CD14-positive monocyte (primary cell): Measurements from ENCODE around the gene ANKRD40. TPM values are rescaled to one million over a fixed set of nuclear protein-coding genes. Genes with fewer than 3 reads are reported as not detected.

ENCODE experiments used
- DNase-seq, 3 donors: peaks; one replicate each; pipeline ENCODE4 v3.0.0-alpha.2; 2011 to 2022
- H2AFZ ChIP-seq: 2 replicates; pipeline ENCODE4 v1.6.0; 2012; ENCODE audit warnings: mild to moderate bottlenecking, low read depth, low read length, inconsistent platforms; ENCODE audit not compliant: insufficient read depth, poor library complexity, severe bottlenecking
- H3K27ac ChIP-seq, 2 donors: 1 replicate in 1 of 2; 2 replicates in 1 of 2; pipeline ENCODE4 v1.5.1; 2012 to 2013; ENCODE audit warnings: low read length in 2 of 2, control low read depth in 1 of 2, inconsistent platforms in 1 of 2, low read depth in 1 of 2, mild to moderate bottlenecking in 1 of 2
- H3K27me3 ChIP-seq, 2 donors: one replicate each; pipeline versions ENCODE4 v1.6.0 to v1.6.1; 2011 to 2013; ENCODE audit warnings: low read length in 2 of 2; ENCODE audit not compliant: control insufficient read depth in 2 of 2, insufficient read depth in 2 of 2
- H3K36me3 ChIP-seq, 2 donors: replicated peaks in 1 of 2; 1 replicate in 1 of 2; 2 replicates in 1 of 2; pipeline versions ENCODE4 v1.5.1 to v1.6.1; 2012 to 2013; ENCODE audit warnings: low read length in 2 of 2, control low read depth in 1 of 2, inconsistent platforms in 1 of 2, mild to moderate bottlenecking in 1 of 2; ENCODE audit not compliant: insufficient read depth in 2 of 2, control insufficient read depth in 1 of 2
- H3K4me1 ChIP-seq, 2 donors: 1 replicate in 1 of 2; 2 replicates in 1 of 2; pipeline versions ENCODE4 v1.5.1 to v1.6.1; 2012 to 2013; ENCODE audit warnings: low read length in 2 of 2, control low read depth in 1 of 2, inconsistent platforms in 1 of 2, mild to moderate bottlenecking in 1 of 2, moderate library complexity in 1 of 2; ENCODE audit not compliant: insufficient read depth in 2 of 2, control insufficient read depth in 1 of 2
- H3K4me2 ChIP-seq: replicated peaks from 2 replicates; pipeline ENCODE3; 2012; ENCODE audit warnings: low read length, moderate library complexity, mild to moderate bottlenecking; ENCODE audit not compliant: poor library complexity, severe bottlenecking; ENCODE audit errors: extremely low read depth
- H3K4me3 ChIP-seq, 3 experiments: fragments of 200-600 bp in 1 of 3; sonication (generic) in 1 of 3; replicated peaks in 1 of 3; 1 replicate in 2 of 3; 2 replicates in 1 of 3; pipeline ENCODE4 v1.5.1; 2011 to 2013; ENCODE audit warnings: low read length in 3 of 3, mild to moderate bottlenecking in 3 of 3, control low read depth in 2 of 3, low read depth in 2 of 3, inconsistent platforms in 1 of 3, moderate library complexity in 1 of 3
- H3K79me2 ChIP-seq: 2 replicates; pipeline ENCODE4 v1.6.0; 2012; ENCODE audit warnings: mild to moderate bottlenecking, control low read depth, inconsistent platforms, low read length, moderate library complexity; ENCODE audit not compliant: insufficient read depth
- H3K9ac ChIP-seq: 2 replicates; pipeline ENCODE4 v1.6.0; 2017; ENCODE audit warnings: low read length, mild to moderate bottlenecking; ENCODE audit not compliant: insufficient read depth, poor library complexity, severe bottlenecking
- H3K9me3 ChIP-seq, 2 donors: replicated peaks in 1 of 2; 1 replicate in 1 of 2; 2 replicates in 1 of 2; pipeline versions ENCODE4 v1.5.1 to v1.6.1; 2012 to 2013; ENCODE audit warnings: low read length in 2 of 2, control low read depth in 1 of 2; ENCODE audit not compliant: control insufficient read depth in 1 of 2, insufficient read depth in 1 of 2
- H4K20me1 ChIP-seq: 2 replicates; pipeline ENCODE4 v1.6.0; 2012; ENCODE audit warnings: mild to moderate bottlenecking, low read length, control low read depth, moderate library complexity; ENCODE audit not compliant: insufficient read depth
- H3K27ac Mint-ChIP-seq, 7 donors: one replicate each; pipeline ENCODE4 v1.8.0; 2020; ENCODE audit warnings: mild to moderate bottlenecking in 7 of 7, mixed read lengths in 7 of 7, moderate library complexity in 6 of 7, inconsistent platforms in 2 of 7
- H3K27me3 Mint-ChIP-seq, 3 donors: one replicate each; pipeline ENCODE4 v1.8.0; 2021 to 2022; ENCODE audit warnings: low read depth in 3 of 3, mild to moderate bottlenecking in 3 of 3, mixed read lengths in 3 of 3, moderate library complexity in 3 of 3, inconsistent platforms in 1 of 3
- H3K36me3 Mint-ChIP-seq, 2 donors: one replicate each; pipeline ENCODE4 v1.8.0; 2020; ENCODE audit warnings: mixed read lengths in 2 of 2, inconsistent platforms in 1 of 2, mild to moderate bottlenecking in 1 of 2
- H3K4me1 Mint-ChIP-seq: one replicate; pipeline ENCODE4 v1.8.0; 2020; ENCODE audit warnings: mild to moderate bottlenecking, mixed read lengths
- H3K4me3 Mint-ChIP-seq, 2 donors: one replicate each; pipeline ENCODE4 v1.8.0; 2020; ENCODE audit warnings: mild to moderate bottlenecking in 2 of 2, mixed read lengths in 2 of 2, moderate library complexity in 1 of 2
- H3K9me3 Mint-ChIP-seq, 7 donors: one replicate each; pipeline ENCODE4 v1.8.0; 2020 to 2022; ENCODE audit warnings: mixed read lengths in 7 of 7, mild to moderate bottlenecking in 6 of 7, moderate library complexity in 6 of 7, inconsistent platforms in 2 of 7
- WGBS: methylation state at CpG from one replicate; pipeline ENCODE4 v1.1.5; 2013; ENCODE audit warnings: missing lambda C conversion rate; ENCODE audit not compliant: insufficient coverage; 5-methylcytosine and 5-hydroxymethylcytosine counted together
- intact Hi-C, 2 donors: fragments of 100-400 bp; cut with micrococcal nuclease; formaldehyde crosslinking; loops; one replicate each; pipeline versions ENCODE4 v1.15.0 to v1.15.1; 2023
- polyA plus RNA-seq, 3 donors: library from polyadenylated mRNA; depleted of rRNA in 1 of 3; unstranded in 2 of 3; stranded (reverse) in 1 of 3; fragments of 300-500 nt in 2 of 3; fragments of >200 nt in 1 of 3; fragmentation: Illumina TruSeq in 2 of 3; gene quantifications; 1 replicate in 2 of 3; 2 replicates in 1 of 3; pipeline ENCODE4 v1.2.3, GENCODE V29; 2012 to 2021
- TF ChIP-seq, protein P1 (sequence below): fragments of 200-600 bp; IDR thresholded peaks from one replicate; pipeline ENCODE4 v1.8.0; 2022; ENCODE audit warnings: antibody characterized with exemption, mild to moderate bottlenecking

Gene ANKRD40
- polyA plus RNA-seq, 3 donors = 3.4 to 21.8 (median 3.4) TPM

DNA sequence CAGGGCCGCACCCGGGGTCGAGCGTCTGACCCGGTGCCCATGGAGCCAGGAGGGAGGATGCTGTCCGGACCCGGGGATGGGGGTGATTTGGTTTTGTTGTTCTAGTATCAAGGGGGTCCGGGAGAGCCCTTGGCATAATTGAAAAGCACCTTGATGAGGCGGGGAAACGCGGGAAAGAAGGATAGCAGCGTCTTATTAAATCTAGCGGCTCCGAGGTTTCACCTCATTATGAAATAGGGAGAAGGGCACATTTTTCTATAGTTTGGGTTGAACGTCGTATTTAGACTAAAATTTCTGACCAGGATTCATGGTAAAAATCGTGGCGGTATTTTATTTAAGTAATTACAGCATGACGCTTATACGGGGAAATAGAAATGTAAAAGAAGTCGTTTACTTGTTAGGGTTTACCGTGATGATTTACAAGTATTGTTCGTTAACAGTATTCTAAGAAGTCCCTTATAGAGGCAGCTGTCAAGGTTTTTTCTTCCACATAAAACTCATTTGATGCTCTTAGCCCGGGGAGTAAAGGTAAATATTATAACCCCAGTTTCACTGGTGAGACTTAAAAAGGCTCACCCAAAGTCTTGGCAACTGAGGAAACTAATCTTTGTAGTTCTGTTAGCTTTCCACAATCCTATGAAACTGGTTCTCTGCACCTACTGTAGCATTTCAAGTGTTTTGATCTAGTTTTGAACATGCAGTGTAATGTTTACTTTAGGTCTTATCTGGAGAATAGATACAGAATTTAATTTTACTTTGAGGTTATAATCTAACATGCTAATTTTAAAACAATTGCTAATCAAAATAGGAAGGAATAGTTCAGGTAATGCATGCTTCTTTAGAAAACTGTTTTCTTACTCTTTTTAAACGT, 12.4 kb upstream of the ANKRD40 start:
- Histone ChIP-seq H3K36me3 (peaks cover 0 to under 1% of the 10 kb centered on the region in 2 donors), H3K4me1 (peaks cover 49 to 69% of the 10 kb centered on the region in 2 donors), H3K79me2 (peaks cover 64% of the 10 kb centered on the region), H3K9ac (peak overlapping the region; percentile 92), H4K20me1 (peaks cover 51% of the 10 kb centered on the region), H3K27me3 (no peaks in the 10 kb centered on the region), H3K4me3 (peak overlapping the region; percentile 68 to 91 (median 90)), H3K9me3 (no peaks in the 10 kb centered on the region), H3K27ac (peak overlapping the region; percentile 97), H2AFZ (peak overlapping the region; percentile 85), H3K4me2 (peak overlapping the region; percentile 76)
- WGBS = under 1% methylated on average over 20 of the region's 25 CpGs
- TF ChIP-seq, protein P1, sequence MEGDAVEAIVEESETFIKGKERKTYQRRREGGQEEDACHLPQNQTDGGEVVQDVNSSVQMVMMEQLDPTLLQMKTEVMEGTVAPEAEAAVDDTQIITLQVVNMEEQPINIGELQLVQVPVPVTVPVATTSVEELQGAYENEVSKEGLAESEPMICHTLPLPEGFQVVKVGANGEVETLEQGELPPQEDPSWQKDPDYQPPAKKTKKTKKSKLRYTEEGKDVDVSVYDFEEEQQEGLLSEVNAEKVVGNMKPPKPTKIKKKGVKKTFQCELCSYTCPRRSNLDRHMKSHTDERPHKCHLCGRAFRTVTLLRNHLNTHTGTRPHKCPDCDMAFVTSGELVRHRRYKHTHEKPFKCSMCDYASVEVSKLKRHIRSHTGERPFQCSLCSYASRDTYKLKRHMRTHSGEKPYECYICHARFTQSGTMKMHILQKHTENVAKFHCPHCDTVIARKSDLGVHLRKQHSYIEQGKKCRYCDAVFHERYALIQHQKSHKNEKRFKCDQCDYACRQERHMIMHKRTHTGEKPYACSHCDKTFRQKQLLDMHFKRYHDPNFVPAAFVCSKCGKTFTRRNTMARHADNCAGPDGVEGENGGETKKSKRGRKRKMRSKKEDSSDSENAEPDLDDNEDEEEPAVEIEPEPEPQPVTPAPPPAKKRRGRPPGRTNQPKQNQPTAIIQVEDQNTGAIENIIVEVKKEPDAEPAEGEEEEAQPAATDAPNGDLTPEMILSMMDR = no peak
- Mint-ChIP-seq H3K27me3 (no peaks in the 10 kb centered on the region), H3K27ac (peak overlapping the region; percentile 98 to 100 (median 99)), H3K4me3 (peak overlapping the region; percentile 96 to 97), H3K4me1 (peaks cover 58% of the 10 kb centered on the region), H3K9me3 (no peaks in the 10 kb centered on the region), H3K36me3 (peaks cover 3% of the 10 kb centered on the region in 2 donors)
- DNase-seq = no peak
- intact Hi-C loops = loop anchor here (1.0 to 5.0 kb wide), 3 partner anchors 13 to 542 kb away; partner anchors contain the start of genes ANKRD40 (in 2 of the 2), MBTD1 (in 1 of the 2) and UTP18 (in 1 of the 2)

DNA sequence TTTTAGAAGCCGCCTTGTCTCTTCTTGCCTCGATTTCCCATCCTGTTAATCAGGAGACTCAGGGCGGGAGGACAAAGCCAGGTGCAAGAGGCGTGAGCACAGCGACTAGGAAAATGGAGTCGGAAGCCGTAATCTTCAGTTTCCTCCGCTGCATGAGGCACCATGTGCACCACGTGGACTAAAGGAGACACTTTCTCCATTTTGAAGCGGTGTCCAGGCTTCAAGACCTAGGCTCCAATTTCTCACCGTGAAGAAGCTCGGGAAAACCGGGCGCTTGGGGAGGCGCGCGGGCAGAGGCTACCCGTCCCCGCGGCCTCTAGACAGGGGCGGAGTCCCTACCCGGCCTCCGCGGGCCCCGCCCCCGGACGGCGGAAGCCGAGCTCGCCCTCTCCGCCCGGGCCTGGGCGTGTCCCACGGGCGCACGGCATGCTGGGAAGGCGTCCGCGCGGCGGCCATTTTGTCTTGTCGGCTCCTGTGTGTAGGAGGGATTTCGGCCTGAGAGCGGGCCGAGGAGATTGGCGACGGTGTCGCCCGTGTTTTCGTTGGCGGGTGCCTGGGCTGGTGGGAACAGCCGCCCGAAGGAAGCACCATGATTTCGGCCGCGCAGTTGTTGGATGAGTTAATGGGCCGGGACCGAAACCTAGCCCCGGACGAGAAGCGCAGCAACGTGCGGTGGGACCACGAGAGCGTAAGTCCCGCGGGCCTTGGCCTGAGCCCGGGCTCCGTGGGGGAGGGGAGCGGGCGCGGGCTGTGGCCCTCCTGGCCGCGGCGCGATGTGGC, 11.6 kb upstream of the ANKRD40 start, which contains the start of gene LUC7L3:
LUC7L3 (plus strand) TSS at position 460 of the 780 bp plus-strand sequence; CDS start at position 590, 130 bp downstream.
- Histone ChIP-seq H4K20me1 (peaks cover 43% of the 10 kb centered on the region), H3K27ac (peak within 1 kb of the TSS; percentile 97), H3K4me3 (peak within 1 kb of the TSS; percentile 68 to 91 (median 90)), H3K27me3 (no peaks in the 10 kb centered on the region), H3K4me1 (peaks cover 49 to 69% of the 10 kb centered on the region in 2 donors), H3K36me3 (no peaks in the 10 kb centered on the region), H3K9ac (peak within 1 kb of the TSS; percentile 92), H3K79me2 (peaks cover 56% of the 10 kb centered on the region), H3K9me3 (no peaks in the 10 kb centered on the region), H3K4me2 (peak within 1 kb of the TSS; percentile 76), H2AFZ (peak within 1 kb of the TSS; percentile 85)
- H3K4me1 Mint-ChIP-seq = peaks cover 56% of the 10 kb centered on the region
- H3K27me3 Mint-ChIP-seq = no peaks in the 10 kb centered on the region
- TF ChIP-seq, protein P1 = no peak
- H3K36me3 Mint-ChIP-seq = peaks cover 0 to 3% of the 10 kb centered on the region in 2 donors
- peak within 1 kb of the TSS; percentile 96 to 97 for H3K4me3 Mint-ChIP-seq
- WGBS = under 1% methylated on average over 74 of the region's 76 CpGs
- H3K9me3 Mint-ChIP-seq = no peaks in the 10 kb centered on the region
- intact Hi-C loops = loop anchor here (1.0 to 5.0 kb wide), 2 partner anchors 12 to 543 kb away; partner anchors contain the start of genes ANKRD40 (in 1 of the 2), MBTD1 (in 1 of the 2) and UTP18 (in 1 of the 2)
- DNase-seq = peak; percentile 88 to 91 (median 89)
- peak within 1 kb of the TSS; percentile 98 to 100 (median 99) for H3K27ac Mint-ChIP-seq
